Inferior parietal cortex (tissue), 1 donor: Measurements from ENCODE around the gene AP1S3.

ENCODE experiments used
- DNase-seq: peaks from one replicate; pipeline ENCODE4 v3.0.0-alpha.2; 2016; ENCODE audit errors: extremely low spot score

AP1S3 gene

DNA sequence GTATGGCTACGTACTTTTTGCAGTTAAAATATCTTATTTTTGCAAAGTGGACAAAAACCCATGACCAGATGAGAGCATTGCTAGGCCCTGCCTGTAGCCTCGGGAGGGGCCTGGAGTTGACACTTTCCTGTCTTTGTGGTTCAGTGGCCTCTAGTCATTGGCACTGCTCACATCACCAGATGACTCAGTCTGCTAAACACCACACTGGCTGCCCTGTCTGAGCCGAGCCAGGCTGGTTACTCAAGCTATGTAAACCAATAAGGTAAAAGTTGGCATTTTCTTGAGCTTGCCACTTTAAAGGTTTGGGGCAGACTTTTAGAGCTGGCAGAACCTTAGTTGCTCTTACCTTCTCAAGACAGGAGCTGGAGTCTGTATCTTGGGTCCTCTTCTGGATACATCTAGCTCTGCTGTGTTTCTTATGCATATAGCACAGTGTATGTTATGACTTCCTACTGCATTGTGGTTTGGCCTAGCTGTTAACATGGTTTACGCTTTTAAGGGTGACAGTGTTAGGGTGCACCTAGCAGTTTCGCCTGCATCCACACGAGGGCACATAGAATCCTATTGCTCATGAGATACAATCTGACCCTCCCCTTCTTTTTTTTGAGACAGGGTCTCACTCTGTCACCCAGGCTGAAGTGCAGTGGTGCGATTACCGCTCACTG, 76.4 kb downstream of the AP1S3 start:
- DNase-seq: no peak

DNA sequence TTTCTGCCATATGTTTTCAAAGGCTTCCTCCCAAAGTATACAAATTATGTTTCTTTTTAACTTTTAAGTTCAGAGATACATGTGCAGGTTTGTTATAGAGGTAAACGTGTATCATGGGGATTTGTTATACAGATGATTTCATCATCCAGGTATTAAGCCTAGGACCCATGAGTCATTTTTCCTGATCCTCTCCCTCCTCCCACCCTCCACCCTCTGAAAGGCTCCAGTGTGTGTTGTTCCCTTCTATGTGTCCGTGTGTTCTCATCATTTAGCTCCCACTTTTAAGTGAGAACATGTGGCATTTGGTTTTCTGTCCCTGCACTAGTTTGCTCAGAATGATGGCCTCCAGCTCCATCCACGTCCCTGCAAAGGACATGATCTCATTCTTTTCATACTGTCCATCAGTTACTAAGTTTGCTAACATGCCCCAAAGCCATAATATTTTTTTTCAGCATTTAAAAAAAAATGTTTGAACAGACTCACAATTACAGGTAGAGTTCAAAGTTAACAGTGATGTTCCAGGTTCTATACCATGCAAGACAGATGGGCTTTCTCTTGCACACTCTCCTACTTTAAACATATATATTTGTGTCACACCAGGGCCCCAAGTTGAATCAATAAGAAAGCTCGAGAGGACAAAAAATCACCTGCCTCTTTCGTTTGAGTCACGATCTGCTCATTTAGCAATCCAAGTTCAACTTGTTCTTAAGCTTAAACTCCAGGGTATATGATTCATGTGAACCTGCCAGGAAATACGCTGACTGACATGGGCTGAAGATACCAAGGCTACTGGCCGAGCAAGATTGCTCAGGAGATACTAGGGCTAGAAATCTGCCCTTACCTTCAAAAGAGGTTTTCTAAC, 77.6 kb downstream of the AP1S3 start:
- DNase-seq: no peak

DNA sequence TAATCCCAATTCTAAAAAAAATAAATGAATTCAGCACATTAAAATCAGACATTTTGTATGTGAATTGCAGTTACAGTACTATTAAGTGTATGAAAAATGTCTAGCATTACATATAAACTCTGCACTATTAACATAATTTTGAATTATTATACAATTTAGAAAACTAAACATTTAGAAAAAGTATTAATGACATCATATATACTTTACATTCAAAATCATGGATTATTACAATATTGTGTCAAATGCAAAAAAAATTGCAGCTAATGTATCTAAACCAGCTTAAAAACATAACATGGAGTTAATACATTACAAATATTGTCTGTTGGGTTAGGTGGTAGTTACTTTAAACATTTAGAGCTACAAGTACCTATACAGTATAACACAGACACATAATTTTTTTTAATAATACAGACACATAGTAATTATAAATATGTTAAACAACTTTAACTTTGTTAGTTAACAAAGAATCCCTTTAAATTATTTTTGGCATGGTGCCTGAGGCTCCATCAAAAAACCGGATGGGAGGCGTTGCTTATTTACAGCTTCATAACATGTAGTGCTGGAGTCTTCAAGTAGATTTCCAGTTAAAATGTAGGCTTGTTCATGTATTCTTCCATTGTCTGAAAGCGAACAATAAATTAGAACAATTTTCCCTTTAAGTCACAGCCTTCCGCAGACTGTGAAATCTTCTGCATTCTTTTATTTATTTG, 79.1 kb downstream of the AP1S3 start:
- DNase-seq: no peak

- DNase-seq: no peak
Observed at GRCh38 chr2:223753940-223754339, 83.4 kb downstream of the AP1S3 start.

DNA sequence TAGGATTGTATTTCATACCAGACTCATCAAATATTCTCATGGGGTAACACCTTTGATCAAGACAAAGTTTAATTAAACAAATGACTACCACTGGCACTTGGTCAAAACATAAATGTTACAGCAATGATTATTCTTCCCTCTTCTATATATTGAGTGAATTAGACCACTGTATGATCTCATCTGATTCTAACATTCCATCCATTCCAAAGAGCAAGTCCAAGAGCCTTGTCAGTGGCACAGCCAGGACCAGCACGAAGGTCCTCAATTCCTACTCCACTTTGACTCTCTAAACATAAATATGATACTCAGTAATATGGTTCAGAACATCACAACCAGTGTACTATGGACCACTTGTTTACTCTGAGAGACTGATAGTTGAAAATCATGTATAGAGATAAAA, 86.4 kb downstream of the AP1S3 start:
- no peak for DNase-seq

- DNase-seq: no peak
Observed at GRCh38 chr2:223747392-223748042, 89.9 kb downstream of the AP1S3 start.

GRCh38 chr2:223746611-223747010, 90.8 kb downstream of the AP1S3 start:
- DNase-seq: no peak

GRCh38 chr2:223744580-223744979, 92.8 kb downstream of the AP1S3 start:
- DNase-seq: no peak

GRCh38 chr2:223740679-223741078, 96.7 kb downstream of the AP1S3 start:
- DNase-seq: no peak

GRCh38 chr2:223737207-223737606, 100.2 kb downstream of the AP1S3 start:
- DNase-seq: no peak

- no peak for DNase-seq
Observed at GRCh38 chr2:223736488-223736887, 100.9 kb downstream of the AP1S3 start.

GRCh38 chr2:223735659-223736244, 101.6 kb downstream of the AP1S3 start:
- DNase-seq: no peak

- no peak for DNase-seq
Observed at GRCh38 chr2:223735035-223735640, 102.2 kb downstream of the AP1S3 start.

- no peak for DNase-seq
Observed at GRCh38 chr2:223734346-223734745, 103.0 kb downstream of the AP1S3 start.

DNA sequence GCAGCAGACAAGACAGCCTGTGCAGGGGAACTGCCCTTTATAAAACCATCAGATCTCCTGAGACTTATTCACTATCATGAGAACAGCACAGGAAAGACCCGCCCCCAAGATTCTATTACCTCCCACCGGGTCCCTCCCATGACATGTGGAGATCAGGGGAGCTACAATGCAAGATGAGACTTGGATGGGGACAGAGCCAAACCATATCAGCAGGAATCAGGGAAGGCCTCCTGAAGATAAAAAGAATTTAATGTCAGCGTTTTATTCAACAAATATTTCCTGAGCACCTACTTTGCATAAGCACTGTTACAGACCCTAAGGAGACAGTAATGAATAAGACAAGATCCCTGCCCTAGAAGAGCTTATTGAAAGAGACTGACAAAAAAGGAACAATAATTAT, 105.0 kb downstream of the AP1S3 start:
- no peak for DNase-seq

GRCh38 chr2:223731503-223731902, 105.9 kb downstream of the AP1S3 start:
- no peak for DNase-seq

DNA sequence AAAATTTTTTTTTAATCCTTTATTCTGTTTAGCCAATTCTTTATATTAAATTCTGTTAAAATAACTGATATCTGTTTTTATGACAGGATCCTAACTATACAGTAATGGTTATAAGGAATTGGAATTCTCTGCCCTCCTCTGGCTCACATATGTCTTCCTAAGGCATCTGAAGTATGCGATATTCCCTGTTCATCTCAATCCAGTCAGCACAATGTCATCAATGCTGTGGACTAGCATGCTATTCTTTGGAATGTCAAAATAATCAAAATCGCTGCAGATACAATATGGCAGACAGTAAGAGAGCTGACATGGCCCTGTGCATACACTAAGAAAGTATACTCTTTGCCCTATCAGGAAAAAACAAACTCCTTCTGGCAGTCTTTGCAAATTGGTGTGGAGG, 107.6 kb downstream of the AP1S3 start:
- no peak for DNase-seq

DNA sequence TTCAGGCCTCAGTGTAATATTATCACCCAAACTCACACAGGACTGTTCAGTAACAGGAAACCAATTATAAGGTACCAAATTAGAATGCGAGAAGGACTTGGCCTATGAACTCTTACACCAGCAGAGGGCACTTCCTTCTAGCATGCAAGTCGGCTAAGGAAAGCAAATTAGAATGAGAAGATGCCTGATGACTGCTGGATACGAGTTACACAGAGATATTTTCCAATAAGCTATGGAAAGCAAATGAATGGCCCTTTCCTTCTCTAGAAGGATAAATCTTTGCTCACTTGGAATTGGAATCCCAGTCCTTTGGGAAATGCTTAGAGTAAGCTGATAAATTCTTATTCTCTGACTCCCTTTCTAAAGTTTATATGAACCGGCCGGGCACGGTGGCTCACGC, 109.8 kb downstream of the AP1S3 start:
- peak; percentile 50 for DNase-seq

- no peak for DNase-seq
Observed at GRCh38 chr2:223725986-223726970, 111.1 kb downstream of the AP1S3 start.

GRCh38 chr2:223725494-223725893, 111.9 kb downstream of the AP1S3 start:
- peak; percentile 75 for DNase-seq
